Peyer's patch (tissue), 4 donors: Measurements from ENCODE around the gene BCL2L11.

Experiments used
- POLR2A ChIP-seq, 2 donors: fragments of 450-650 bp; IDR thresholded peaks; one replicate each; pipeline ENCODE4 v1.5.1; 2017; ENCODE audit warnings: antibody characterized with exemption in 2 of 2, mild to moderate bottlenecking in 2 of 2, moderate library complexity in 2 of 2
- TF ChIP-seq, protein P1 (sequence below), 6 experiments: fragments of 450-650 bp in 4 of 6; fragments of 200-600 bp in 2 of 6; sonication (generic) in 1 of 6; IDR thresholded peaks; one replicate each; pipeline ENCODE4 v1.5.1; 2017 to 2019; ENCODE audit warnings: antibody characterized with exemption in 6 of 6, mild to moderate bottlenecking in 3 of 6, moderate library complexity in 1 of 6

- TF ChIP-seq POLR2A (IDR thresholded peaks at IDR 0.05), result no peak
- TF ChIP-seq, protein P1, sequence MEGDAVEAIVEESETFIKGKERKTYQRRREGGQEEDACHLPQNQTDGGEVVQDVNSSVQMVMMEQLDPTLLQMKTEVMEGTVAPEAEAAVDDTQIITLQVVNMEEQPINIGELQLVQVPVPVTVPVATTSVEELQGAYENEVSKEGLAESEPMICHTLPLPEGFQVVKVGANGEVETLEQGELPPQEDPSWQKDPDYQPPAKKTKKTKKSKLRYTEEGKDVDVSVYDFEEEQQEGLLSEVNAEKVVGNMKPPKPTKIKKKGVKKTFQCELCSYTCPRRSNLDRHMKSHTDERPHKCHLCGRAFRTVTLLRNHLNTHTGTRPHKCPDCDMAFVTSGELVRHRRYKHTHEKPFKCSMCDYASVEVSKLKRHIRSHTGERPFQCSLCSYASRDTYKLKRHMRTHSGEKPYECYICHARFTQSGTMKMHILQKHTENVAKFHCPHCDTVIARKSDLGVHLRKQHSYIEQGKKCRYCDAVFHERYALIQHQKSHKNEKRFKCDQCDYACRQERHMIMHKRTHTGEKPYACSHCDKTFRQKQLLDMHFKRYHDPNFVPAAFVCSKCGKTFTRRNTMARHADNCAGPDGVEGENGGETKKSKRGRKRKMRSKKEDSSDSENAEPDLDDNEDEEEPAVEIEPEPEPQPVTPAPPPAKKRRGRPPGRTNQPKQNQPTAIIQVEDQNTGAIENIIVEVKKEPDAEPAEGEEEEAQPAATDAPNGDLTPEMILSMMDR (IDR thresholded peaks at IDR 0.05), result no peak
These were observed 48.0 kb downstream of the BCL2L11 start for GRCh38 chr2:111168528-111169239.
